ENCODE measurements around the gene MYL7.
"Not testable (repeated sequence)": the region's sequence is repeated elsewhere in the genome, so short reads cannot be mapped to it uniquely, and the experiment has no call there.

The MYL7 gene

GRCh38 chr7:44133295-44133694, 7.8 kb downstream of the MYL7 start:
- Histone ChIP-seq H3K27me3 (ENCODE audit: insufficient read depth, insufficient read length) (no peaks in the 10 kb centered on the region), H3K4me1 (ENCODE audit: insufficient read depth, insufficient read length) (peaks cover 17% of the 10 kb centered on the region), H3K4me3 (ENCODE audit: insufficient read length, low read depth) (no peak overlapping the region), H3K9me3 (ENCODE audit: insufficient read depth, low read length) (no peaks in the 10 kb centered on the region), H3K9ac (ENCODE audit: insufficient read length, low read depth) (no peak overlapping the region), H3K36me3 (ENCODE audit: insufficient read depth, insufficient read length, low read length) (no peaks in the 10 kb centered on the region)
- DNase-seq (ENCODE audit: low read depth, low spot score): no peak
- TF ChIP-seq SUZ12 (IDR thresholded peaks at IDR 0.05; ENCODE audit: extremely low read depth, insufficient read depth, insufficient read length) (no peak), YY1 (IDR thresholded peaks at IDR 0.05; ENCODE audit: insufficient read depth, insufficient read length) (no peak), ZNF274 (IDR thresholded peaks at IDR 0.05; ENCODE audit: low read depth, low read length) (no peak)

- DNase-seq (ENCODE audit: low read depth, low spot score): no peak
- peak overlapping the region; percentile 6 for H3K9ac ChIP-seq (ENCODE audit: insufficient read length, low read depth)
- peaks cover 8% of the 10 kb centered on the region; the same call in 1 of the 2 replicates for H3K9me3 ChIP-seq (ENCODE audit: insufficient read depth, low read length)
Measured at GRCh38 chr7:44132039-44132438, 9.1 kb downstream of the MYL7 start.

GRCh38 chr7:44131173-44132029, 9.7 kb downstream of the MYL7 start:
- Histone ChIP-seq H3K27me3 (ENCODE audit: insufficient read depth, insufficient read length) (no peaks in the 10 kb centered on the region), H3K9me3 (ENCODE audit: insufficient read depth, low read length) (peaks cover 13% of the 10 kb centered on the region; the same call in 1 of the 2 replicates), H3K4me1 (ENCODE audit: insufficient read depth, insufficient read length) (peaks cover 17% of the 10 kb centered on the region), H3K4me3 (ENCODE audit: insufficient read length, low read depth) (no peak overlapping the region), H3K36me3 (ENCODE audit: insufficient read depth, insufficient read length, low read length) (no peaks in the 10 kb centered on the region), H3K9ac (ENCODE audit: insufficient read length, low read depth) (no peak overlapping the region)
- DNase-seq (ENCODE audit: low read depth, low spot score): peak; percentile 44
- TF ChIP-seq YY1 (IDR thresholded peaks at IDR 0.05; ENCODE audit: insufficient read depth, insufficient read length): no peak
- no peak for TF ChIP-seq ZNF274 (IDR thresholded peaks at IDR 0.05; ENCODE audit: low read depth, low read length)
- no peak for TF ChIP-seq SUZ12 (IDR thresholded peaks at IDR 0.05; ENCODE audit: extremely low read depth, insufficient read depth, insufficient read length)

More at GRCh38 chr7:44132039-44132438, 9.1 kb downstream of the MYL7 start:
- H3K4me3 ChIP-seq (ENCODE audit: insufficient read length, low read depth): no peak overlapping the region
- H3K4me1 ChIP-seq (ENCODE audit: insufficient read depth, insufficient read length): peaks cover 17% of the 10 kb centered on the region
- TF ChIP-seq ZNF274 (IDR thresholded peaks at IDR 0.05; ENCODE audit: low read depth, low read length) (no peak), YY1 (IDR thresholded peaks at IDR 0.05; ENCODE audit: insufficient read depth, insufficient read length) (no peak), SUZ12 (IDR thresholded peaks at IDR 0.05; ENCODE audit: extremely low read depth, insufficient read depth, insufficient read length) (no peak)
- H3K36me3 ChIP-seq (ENCODE audit: insufficient read depth, insufficient read length, low read length): no peaks in the 10 kb centered on the region
- no peaks in the 10 kb centered on the region for H3K27me3 ChIP-seq (ENCODE audit: insufficient read depth, insufficient read length)

GRCh38 chr7:44128721-44129582, 12.2 kb downstream of the MYL7 start:
- DNase-seq (ENCODE audit: low read depth, low spot score): no peak
- H3K36me3 ChIP-seq (ENCODE audit: insufficient read depth, insufficient read length, low read length): no peaks in the 10 kb centered on the region
- H3K4me3 ChIP-seq (ENCODE audit: insufficient read length, low read depth): no peak overlapping the region
- peaks cover 17% of the 10 kb centered on the region for H3K4me1 ChIP-seq (ENCODE audit: insufficient read depth, insufficient read length)
- H3K9ac ChIP-seq (ENCODE audit: insufficient read length, low read depth): no peak overlapping the region
- H3K27me3 ChIP-seq (ENCODE audit: insufficient read depth, insufficient read length): peaks cover 6% of the 10 kb centered on the region
- no peak for TF ChIP-seq ZNF274 (IDR thresholded peaks at IDR 0.05; ENCODE audit: low read depth, low read length)
- no peak for TF ChIP-seq YY1 (IDR thresholded peaks at IDR 0.05; ENCODE audit: insufficient read depth, insufficient read length)
- no peak for TF ChIP-seq SUZ12 (IDR thresholded peaks at IDR 0.05; ENCODE audit: extremely low read depth, insufficient read depth, insufficient read length)
- H3K9me3 ChIP-seq (ENCODE audit: insufficient read depth, low read length): peaks cover 13% of the 10 kb centered on the region; the same call in 1 of the 2 replicates

- no peak for DNase-seq (ENCODE audit: low read depth, low spot score)
- Histone ChIP-seq H3K27me3 (ENCODE audit: insufficient read depth, insufficient read length) (peaks cover 6% of the 10 kb centered on the region), H3K4me1 (ENCODE audit: insufficient read depth, insufficient read length) (peaks cover 14% of the 10 kb centered on the region), H3K9ac (ENCODE audit: insufficient read length, low read depth) (no peak overlapping the region), H3K9me3 (ENCODE audit: insufficient read depth, low read length) (peaks cover 13% of the 10 kb centered on the region; the same call in 1 of the 2 replicates), H3K36me3 (ENCODE audit: insufficient read depth, insufficient read length, low read length) (peaks cover 1% of the 10 kb centered on the region), H3K4me3 (ENCODE audit: insufficient read length, low read depth) (no peak overlapping the region)
- TF ChIP-seq ZNF274 (IDR thresholded peaks at IDR 0.05; ENCODE audit: low read depth, low read length) (no peak), YY1 (IDR thresholded peaks at IDR 0.05; ENCODE audit: insufficient read depth, insufficient read length) (no peak), SUZ12 (IDR thresholded peaks at IDR 0.05; ENCODE audit: extremely low read depth, insufficient read depth, insufficient read length) (no peak)
Measured at GRCh38 chr7:44127161-44127560, 14.0 kb downstream of the MYL7 start.

- not testable (repeated sequence) for H3K36me3 ChIP-seq (ENCODE audit: insufficient read depth, insufficient read length, low read length); DNase-seq (ENCODE audit: low read depth, low spot score); H3K27me3 ChIP-seq (ENCODE audit: insufficient read depth, insufficient read length); H3K4me3 ChIP-seq (ENCODE audit: insufficient read length, low read depth); H3K9ac ChIP-seq (ENCODE audit: insufficient read length, low read depth)
- Histone ChIP-seq H3K4me1 (ENCODE audit: insufficient read depth, insufficient read length) (peaks cover 14% of the 10 kb centered on the region), H3K9me3 (ENCODE audit: insufficient read depth, low read length) (peaks cover 13% of the 10 kb centered on the region; the same call in 1 of the 2 replicates)
Measured at GRCh38 chr7:44126574-44126973, 14.6 kb downstream of the MYL7 start.

GRCh38 chr7:44124822-44125202, 16.3 kb downstream of the MYL7 start:
- H3K9ac ChIP-seq (ENCODE audit: insufficient read length, low read depth): no peak overlapping the region
- H3K36me3 ChIP-seq (ENCODE audit: insufficient read depth, insufficient read length, low read length): peaks cover 23% of the 10 kb centered on the region
- DNase-seq (ENCODE audit: low read depth, low spot score): no peak
- H3K4me3 ChIP-seq (ENCODE audit: insufficient read length, low read depth): no peak overlapping the region
- H3K27me3 ChIP-seq (ENCODE audit: insufficient read depth, insufficient read length): peaks cover 6% of the 10 kb centered on the region
- H3K9me3 ChIP-seq (ENCODE audit: insufficient read depth, low read length): peaks cover 13% of the 10 kb centered on the region; the same call in 1 of the 2 replicates
- peaks cover 6% of the 10 kb centered on the region for H3K4me1 ChIP-seq (ENCODE audit: insufficient read depth, insufficient read length)
- no peak for TF ChIP-seq ZNF274 (IDR thresholded peaks at IDR 0.05; ENCODE audit: low read depth, low read length)
- TF ChIP-seq SUZ12 (IDR thresholded peaks at IDR 0.05; ENCODE audit: extremely low read depth, insufficient read depth, insufficient read length): no peak
- TF ChIP-seq YY1 (IDR thresholded peaks at IDR 0.05; ENCODE audit: insufficient read depth, insufficient read length): no peak
